ENCODE measurements around the gene CLSTN2.

GRCh38 chr3:140540262-140540661, 605.3 kb downstream of the CLSTN2 start:
- TF ChIP-seq CTCF (conservative IDR thresholded peaks at IDR 0.05; ENCODE audit: low read depth, low read length) = no peak
- no peak for TF ChIP-seq EZH2 (IDR thresholded peaks at IDR 0.05; ENCODE audit: low read length, unreplicated experiment)

Data from PC-3 (cell line).